ENCODE results near the gene CHST10.

DNA sequence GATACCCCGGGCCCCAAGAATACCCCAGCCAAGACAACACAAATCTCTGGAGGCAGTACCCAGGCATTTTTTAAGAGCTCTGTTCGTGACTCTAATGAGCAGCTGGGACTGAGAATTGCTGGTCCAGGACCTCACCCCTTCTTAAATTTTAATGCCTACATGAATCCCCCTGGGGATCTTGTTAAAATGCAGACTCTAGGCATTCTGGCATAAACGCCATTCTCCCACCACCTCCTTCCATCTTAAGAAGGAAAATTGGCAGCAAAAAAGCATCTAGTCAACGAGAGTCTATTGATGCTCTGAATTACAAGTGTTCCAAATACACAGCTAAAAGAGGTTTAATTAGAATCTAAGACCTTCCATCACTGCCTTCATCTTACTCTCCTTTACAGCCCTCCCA lies 5.0 kb downstream of the CHST10 start:
- TF ChIP-seq ZNF274 (IDR thresholded peaks at IDR 0.05; ENCODE audit: low read length): no peak
- no peak for TF ChIP-seq ZNF274 (tag by site-specific recombination; IDR thresholded peaks at IDR 0.05; ENCODE audit: borderline replicate concordance)
- no peak for TF ChIP-seq ELK4 (IDR thresholded peaks at IDR 0.05; ENCODE audit: borderline replicate concordance, low read depth, low read length)
